Lung (tissue), 12 donors: ENCODE data around the gene SPRR2B. TPM values are rescaled to one million over a fixed set of nuclear protein-coding genes. Genes with fewer than 3 reads are reported as not detected.

Experiments
- ATAC-seq: fragments of 200-7000 bp; cut with Tn5 transposase; one replicate; pipeline ENCODE4 v1.9.1; 2020; ENCODE audit warnings: moderate number of reproducible peaks; ENCODE audit not compliant: insufficient read depth, low FRiP score
- DNase-seq, 3 donors: peaks; one replicate each; pipeline ENCODE4 v3.0.0-alpha.2; 2013 to 2017
- H3K27ac ChIP-seq, 2 donors: one replicate each; pipeline ENCODE4 v1.5.1; 2013; ENCODE audit warnings: mild to moderate bottlenecking in 2 of 2, moderate library complexity in 2 of 2, control low read depth in 1 of 2, inconsistent platforms in 1 of 2, low read depth in 1 of 2, low read length in 1 of 2
- H3K27me3 ChIP-seq, 3 donors: one replicate each; pipeline ENCODE4 v1.5.1; 2013; ENCODE audit warnings: low read length in 2 of 3; ENCODE audit not compliant: control insufficient read depth in 3 of 3, insufficient read depth in 3 of 3
- H3K36me3 ChIP-seq, 4 donors: one replicate each; pipeline ENCODE4 v1.5.1; 2013; ENCODE audit warnings: low read length in 4 of 4, mild to moderate bottlenecking in 1 of 4, moderate library complexity in 1 of 4; ENCODE audit not compliant: control insufficient read depth in 4 of 4, insufficient read depth in 4 of 4
- H3K4me1 ChIP-seq, 5 donors: one replicate each; pipeline ENCODE4 v1.5.1; 2013; ENCODE audit warnings: low read length in 5 of 5, mild to moderate bottlenecking in 2 of 5, moderate library complexity in 1 of 5; ENCODE audit not compliant: control insufficient read depth in 5 of 5, insufficient read depth in 5 of 5
- H3K4me3 ChIP-seq: one replicate; pipeline ENCODE4 v1.5.1; 2013; ENCODE audit warnings: mild to moderate bottlenecking, control low read depth, moderate library complexity
- H3K9ac ChIP-seq, 2 donors: one replicate each; pipeline ENCODE4 v1.5.1; 2013; ENCODE audit warnings: low read length in 2 of 2, control low read depth in 1 of 2; ENCODE audit not compliant: insufficient read depth in 1 of 2
- H3K9me3 ChIP-seq, 4 donors: one replicate each; pipeline ENCODE4 v1.5.1; 2013; ENCODE audit warnings: low read length in 3 of 4, mild to moderate bottlenecking in 1 of 4, moderate library complexity in 1 of 4; ENCODE audit not compliant: control insufficient read depth in 4 of 4, insufficient read depth in 3 of 4
- CTCF ChIP-seq: IDR thresholded peaks from 2 replicates; pipeline ENCODE4 v1.5.1; 2012; ENCODE audit warnings: mild to moderate bottlenecking; ENCODE audit errors: control extremely low read depth, extremely low read depth
- WGBS, 2 donors: extraction: QIAGEN DNeasy Blood & Tissue Kit; methylation state at CpG; one replicate each; pipeline ENCODE4 v1.1.7; 2013; 5-methylcytosine and 5-hydroxymethylcytosine counted together
- polyA plus RNA-seq, 2 donors: library from polyadenylated mRNA; stranded (reverse); fragments of 200-250 nt; gene quantifications; one replicate each; pipeline ENCODE4 v1.2.1, GENCODE V29; 2013
- total RNA-seq, 2 donors: library from RNA; depleted of rRNA in 1 of 2; stranded (reverse); fragments of >200 nt in 1 of 2; gene quantifications; one replicate each; pipeline ENCODE4 v1.2.1, GENCODE V29; 2014 to 2021
- donor health status: control.
- donor health status: control.
- donor health status: Bipolar disorder and iron deficiency.
- donor health status: healthy.
- donor health status: DM: yes; HTN: yes; CAD: no.

SPRR2B gene
- total and polyA plus RNA-seq, 4 donors: not detected

DNA sequence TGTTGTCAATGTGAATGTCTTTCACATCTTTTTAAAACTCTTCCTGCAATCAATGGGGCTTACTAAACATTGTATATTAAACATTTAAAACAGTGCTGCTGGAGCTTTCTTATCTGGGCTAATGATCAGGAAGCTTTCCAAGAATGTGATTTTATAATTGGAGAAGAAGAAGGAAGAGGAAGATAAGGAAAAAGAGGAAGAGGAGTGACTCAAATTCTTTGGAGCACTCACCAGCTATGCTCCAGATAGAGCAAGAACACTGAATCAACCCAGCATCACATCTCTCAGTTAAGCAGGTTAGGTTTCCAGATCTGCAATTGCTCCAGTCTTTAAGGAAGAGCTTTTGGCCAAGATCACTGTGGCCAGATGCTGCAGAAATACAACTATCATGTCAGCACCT, 24.4 kb upstream of the SPRR2B start:
- ATAC-seq: no peak
- Histone ChIP-seq H3K4me1 (no peaks in the 10 kb centered on the region), H3K36me3 (no peaks in the 10 kb centered on the region), H3K27ac (no peak overlapping the region), H3K9ac (no peak overlapping the region), H3K27me3 (no peaks in the 10 kb centered on the region), H3K9me3 (no peaks in the 10 kb centered on the region), H3K4me3 (no peak overlapping the region)
- TF ChIP-seq CTCF: no peak
- no peak for DNase-seq

DNA sequence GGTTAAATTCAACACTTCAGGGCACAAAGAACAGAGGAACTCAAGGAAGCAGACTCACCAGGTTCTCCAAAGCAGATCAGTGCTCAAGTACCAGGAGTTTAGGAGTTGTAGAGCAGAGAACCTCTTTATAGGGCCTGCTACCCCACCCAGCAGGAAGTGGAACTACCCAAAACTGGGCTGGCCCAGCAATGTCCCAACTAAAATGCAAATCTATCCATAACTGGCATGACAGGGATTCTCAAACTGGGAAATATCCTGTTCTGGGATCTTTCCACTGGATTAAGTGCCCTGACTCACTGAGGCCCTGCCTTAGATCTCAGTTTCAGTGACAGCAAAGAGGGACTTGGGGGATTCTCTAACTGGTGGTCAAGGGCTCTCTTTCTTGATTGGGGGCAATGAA, 23.0 kb upstream of the SPRR2B start, which contains the start of gene SPRR2E:
TSS of gene SPRR2E (minus strand) at position 101 of the 400 bp plus-strand sequence. CDS start 775 bp downstream, outside the sequence.
- no peaks in the 10 kb centered on the region for H3K9me3 ChIP-seq
- H3K4me3 ChIP-seq: no peak within 1 kb of the TSS
- H3K36me3 ChIP-seq: no peaks in the 10 kb centered on the region
- no peaks in the 10 kb centered on the region for H3K4me1 ChIP-seq
- DNase-seq (no peak), ATAC-seq (no peak)
- no peaks in the 10 kb centered on the region for H3K27me3 ChIP-seq
- no peak within 1 kb of the TSS for H3K27ac ChIP-seq
- H3K9ac ChIP-seq: no peak within 1 kb of the TSS
- no peak for TF ChIP-seq CTCF

GRCh38 chr1:153087652-153088051, 16.2 kb upstream of the SPRR2B start:
- H3K36me3 ChIP-seq: no peaks in the 10 kb centered on the region
- H3K27ac ChIP-seq: no peak overlapping the region
- no peaks in the 10 kb centered on the region for H3K4me1 ChIP-seq
- DNase-seq (no peak), ATAC-seq (no peak)
- no peak for TF ChIP-seq CTCF
- no peak overlapping the region for H3K4me3 ChIP-seq
- WGBS, 2 donors: 93 to 96% methylated on average over 1 of the region's 1 CpG
- H3K27me3 ChIP-seq: no peaks in the 10 kb centered on the region
- no peak overlapping the region for H3K9ac ChIP-seq
- H3K9me3 ChIP-seq: peaks cover 0 to 4% (median 0%) of the 10 kb centered on the region in 4 donors

DNA sequence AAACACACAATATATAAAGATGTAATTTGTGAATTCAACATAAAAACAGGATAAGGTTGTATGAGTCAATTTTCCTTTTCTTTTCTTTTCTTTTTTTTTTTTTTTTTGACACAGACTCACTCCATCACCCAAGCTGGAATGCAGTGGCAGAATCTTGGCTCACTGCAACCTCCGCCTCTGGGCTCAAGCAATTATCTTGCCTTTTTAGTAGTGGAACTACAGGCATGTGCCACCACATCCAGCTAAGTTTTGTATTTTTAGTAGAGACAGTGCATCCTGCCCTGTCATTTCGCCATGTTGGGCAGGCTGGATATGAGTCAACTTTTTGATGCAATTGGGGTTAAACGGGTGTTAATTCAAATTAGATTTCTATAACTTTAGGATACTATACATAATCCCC, 10.3 kb upstream of the SPRR2B start:
- Histone ChIP-seq H3K27me3 (no peaks in the 10 kb centered on the region), H3K4me1 (no peaks in the 10 kb centered on the region), H3K9me3 (peaks cover 0 to 4% (median 1%) of the 10 kb centered on the region in 4 donors), H3K27ac (no peak overlapping the region), H3K4me3 (no peak overlapping the region), H3K9ac (no peak overlapping the region), H3K36me3 (no peaks in the 10 kb centered on the region)
- DNase-seq (no peak), ATAC-seq (no peak)
- TF ChIP-seq CTCF: no peak
- 86 to 93% methylated on average over 3 of the region's 3 CpGs for WGBS, 2 donors
